ENCODE results near the gene EPG5. TPM values are rescaled to one million over a fixed set of nuclear protein-coding genes. Genes with fewer than 3 reads are reported as not detected.

The EPG5 gene
- total and polyA plus RNA-seq, 2 of the 4 experiments (the other 2 are of a cell fraction): 37.3 to 114 TPM

- H2BK5ac ChIP-seq (ENCODE audit: low read depth, low read length, poor library complexity, severe bottlenecking): no peak overlapping the region
- in situ Hi-C loops (cut with MboI; ENCODE audit: low sequenced_read_pairs) (no loop called here), intact Hi-C loops (cut with micrococcal nuclease) (no loop called here), dilution Hi-C loops (cut with HindIII; ENCODE audit: low sequenced_read_pairs, unreplicated experiment) (no loop called here)
- no peaks in the 10 kb centered on the region for H3K27me3 ChIP-seq (ENCODE audit: control insufficient read depth, insufficient read depth, low read length)
- H3K27ac ChIP-seq (ENCODE audit: insufficient read depth, low read length): no peak overlapping the region
- H4K8ac ChIP-seq (ENCODE audit: low read depth in 2 of 2, low read length in 2 of 2): no peak overlapping the region
- no peaks in the 10 kb centered on the region for H4K20me1 ChIP-seq (ENCODE audit: insufficient read depth, low read length)
- H3K14ac ChIP-seq (replicated peaks; ENCODE audit: low read depth, low read length): no peak overlapping the region
- no peak overlapping the region for H2BK120ac ChIP-seq (ENCODE audit: low read depth, low read length)
- H2BK20ac ChIP-seq (ENCODE audit: low read depth, low read length): no peak overlapping the region
- H3K9me1 ChIP-seq (ENCODE audit: insufficient read depth, low read length): no peaks in the 10 kb centered on the region; the same call in 1 of the 2 replicates
- DNase-seq: no peak
- no peak overlapping the region for H3K23ac ChIP-seq (ENCODE audit: low read depth, low read length)
- no peak overlapping the region for H2AFZ ChIP-seq (replicated peaks; ENCODE audit: low read length, poor library complexity)
- no peak overlapping the region for H2AK9ac ChIP-seq (replicated peaks; ENCODE audit: low read depth, low read length, poor library complexity)
- H3K9me3 ChIP-seq (ENCODE audit: control insufficient read depth, insufficient read depth, low read length): no peaks in the 10 kb centered on the region
- ChIA-PET CTCF (interaction anchor here (1.2 kb wide), 1 partner anchor 9 kb away, joined by 5 read pairs; no protein-coding TSS in a partner anchor), POLR2A (ENCODE audit: unreplicated experiment) (no interaction called here)
- peaks cover 36 to 37% of the 10 kb centered on the region in 2 experiments for H3K79me1 ChIP-seq (ENCODE audit: low read depth in 1 of 2, low read length in 2 of 2)
- peaks cover 7% of the 10 kb centered on the region; the same call in 1 of the 2 replicates for H3K4me1 ChIP-seq (ENCODE audit: control insufficient read depth, insufficient read depth, low read length)
- H3K4ac ChIP-seq (ENCODE audit: low read depth, low read length): no peak overlapping the region
- no peak overlapping the region for H3K4me2 ChIP-seq (ENCODE audit: low read depth, low read length)
- BruUV-seq (replicated peaks): no TSS peak
- TF ChIP-seq BHLHE40 (IDR thresholded peaks at IDR 0.05; ENCODE audit: low read depth, low read length) (no peak), MAZ (IDR thresholded peaks at IDR 0.05; ENCODE audit: borderline replicate concordance, low read depth, low read length) (no peak), MAFK (IDR thresholded peaks at IDR 0.05; ENCODE audit: low read depth, low read length) (no peak), FOS (IDR thresholded peaks at IDR 0.05; ENCODE audit: low read depth, low read length) (no peak), RFX5 (IDR thresholded peaks at IDR 0.05; ENCODE audit: low read depth, low read length) (no peak), RCOR1 (IDR thresholded peaks at IDR 0.05; ENCODE audit: insufficient replicate concordance, low read length) (no peak), CTCF (conservative IDR thresholded peaks at IDR 0.05; ENCODE audit: low read depth, low read length) (no peak), MXI1 (IDR thresholded peaks at IDR 0.05; ENCODE audit: borderline replicate concordance, low read depth, low read length) (no peak), SMC3 (IDR thresholded peaks at IDR 0.05; ENCODE audit: low read depth, low read length) (no peak), USF2 (IDR thresholded peaks at IDR 0.05; ENCODE audit: low read depth, low read length) (no peak), POLR2A (IDR thresholded peaks at IDR 0.05; ENCODE audit: low read depth, low read length) (no peak), CEBPB (IDR thresholded peaks at IDR 0.05; ENCODE audit: low read depth, low read length) (no peak), ELK1 (IDR thresholded peaks at IDR 0.05; ENCODE audit: borderline replicate concordance, low read depth, low read length) (no peak)
- H2BK15ac ChIP-seq (ENCODE audit: low read depth, low read length): no peak overlapping the region
- no peak overlapping the region for H4K5ac ChIP-seq (ENCODE audit: low read depth, low read length)
- no peak overlapping the region for H3K4me3 ChIP-seq (ENCODE audit: insufficient read depth, low read depth, low read length)
- no peak overlapping the region for H3K56ac ChIP-seq (ENCODE audit: extremely low read depth, insufficient read depth, low read length)
- no peak overlapping the region for H3K9ac ChIP-seq (ENCODE audit: low read depth, low read length)
- H3K36me3 ChIP-seq (ENCODE audit: control insufficient read depth, insufficient read depth, low read length): peaks cover 45% of the 10 kb centered on the region
- H2AK5ac ChIP-seq (ENCODE audit: low read depth, low read length): no peak overlapping the region
- H4K91ac ChIP-seq (ENCODE audit: insufficient read depth, low read depth, low read length): no peak overlapping the region
- no peak for ATAC-seq (ENCODE audit: low read depth)
- H3K18ac ChIP-seq (ENCODE audit: low read depth, low read length): no peak overlapping the region
- no CpG with 5 or more reads among the region's 1 CpG for WGBS, 2 experiments (ENCODE audit: extremely low coverage in 2 of 2, insufficient read length in 1 of 2)
Measured at GRCh38 chr18:45923138-45923537, 44.0 kb downstream of the EPG5 start.

All from IMR-90 (cell line).